Vagina (tissue), 2 donors: ENCODE data around the gene TSPAN33.
A peak's percentile ranks its signal among the peaks of the same experiment; 100 is the strongest.

ENCODE experiments used
- POLR2A ChIP-seq, 2 donors: fragments of 450-650 bp; IDR thresholded peaks; one replicate each; pipeline ENCODE4 v1.6.1; 2017; ENCODE audit warnings: antibody characterized with exemption in 2 of 2, mild to moderate bottlenecking in 2 of 2, moderate library complexity in 2 of 2
- POLR2AphosphoS5 ChIP-seq, 2 donors: sonication (generic); formaldehyde crosslinking; IDR thresholded peaks; one replicate each; pipeline ENCODE4 v1.9.0; 2017; ENCODE audit warnings: antibody characterized with exemption in 2 of 2, mild to moderate bottlenecking in 2 of 2, low read depth in 1 of 2; ENCODE audit not compliant: insufficient read depth in 1 of 2

DNA sequence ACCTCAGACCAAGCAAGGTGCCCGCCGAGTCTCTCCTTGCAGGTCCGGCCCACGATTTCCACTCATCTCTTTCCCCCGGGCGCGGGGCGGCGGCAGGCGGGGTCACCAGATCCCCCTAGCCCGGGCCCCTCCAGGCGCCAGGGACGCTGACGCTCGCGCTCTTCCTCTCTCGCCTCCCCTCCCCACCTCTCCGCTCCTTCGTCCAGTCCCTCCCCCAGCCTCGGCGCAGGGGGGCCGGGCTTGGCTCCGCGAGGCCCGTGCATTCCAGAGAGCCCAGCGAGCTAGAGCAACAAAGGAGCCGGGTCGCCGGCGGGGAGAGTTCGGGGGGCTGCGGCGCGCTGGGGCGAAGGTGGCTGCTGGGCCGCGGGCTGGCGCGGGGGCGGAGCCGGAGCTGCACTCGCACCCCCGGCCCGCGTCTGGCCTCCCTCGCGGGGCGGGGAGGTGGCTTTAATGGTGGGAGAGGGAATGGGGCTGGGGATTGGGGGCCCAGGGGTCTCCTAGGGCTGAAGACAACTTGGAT lies 43.9 kb downstream of the TSPAN33 start, which contains the start of gene SMO:
- peak in 1 of 2 donors; percentile 48 for TF ChIP-seq POLR2AphosphoS5 (IDR thresholded peaks at IDR 0.05; ENCODE audit: insufficient read depth in 1 of 2, low read depth in 1 of 2)
- peak in 1 of 2 donors; percentile 9 for TF ChIP-seq POLR2A (IDR thresholded peaks at IDR 0.05)
